Measurements from ENCODE around the gene ISCA2. TPM values are rescaled to one million over a fixed set of nuclear protein-coding genes. Genes with fewer than 3 reads are reported as not detected.
"Not testable (repeated sequence)": the region's sequence is repeated elsewhere in the genome, so short reads cannot be mapped to it uniquely, and the experiment has no call there.

The ISCA2 gene
- total and polyA plus RNA-seq, 2 donors (not counting 3 experiments of a cell fraction or from before 2014, with no cell fraction given): 22.6 to 25.7 TPM

DNA sequence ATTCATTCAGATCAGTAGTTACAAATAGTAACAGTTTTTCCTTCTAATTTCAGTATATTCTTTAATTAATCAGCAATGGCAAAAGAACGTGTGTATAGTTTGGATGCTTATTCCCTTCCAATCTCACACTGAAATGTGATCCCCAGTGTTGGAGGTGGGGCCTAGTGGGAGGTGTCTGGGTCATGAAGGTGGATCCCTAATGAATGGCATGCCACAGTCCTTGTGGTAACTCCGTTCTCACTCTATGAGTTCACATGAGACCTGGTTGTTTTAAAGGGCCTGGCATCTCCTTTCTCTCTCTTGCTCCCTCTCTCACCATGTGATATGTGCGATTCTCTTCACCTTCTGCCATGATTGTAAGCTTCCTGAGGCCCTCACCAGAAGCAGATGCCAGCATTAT lies 48.7 kb upstream of the ISCA2 start:
- no peak for FAIRE-seq
- BruUV-seq (replicated peaks): no TSS peak
- H3K4me1 ChIP-seq (ENCODE audit: control insufficient read depth, extremely low read depth, insufficient read depth, low read length): no peaks in the 10 kb centered on the region
- H2AFZ ChIP-seq (ENCODE audit: low read depth, low read length): no peak overlapping the region
- no peaks in the 10 kb centered on the region for H3K9me1 ChIP-seq (replicated peaks; ENCODE audit: control insufficient read depth, extremely low read depth, insufficient read depth, low read length)
- H3K4me2 ChIP-seq (ENCODE audit: insufficient read depth, low read length): no peak overlapping the region
- TF ChIP-seq JUN (IDR thresholded peaks at IDR 0.05; ENCODE audit: borderline replicate concordance, insufficient read depth, insufficient read length, low read depth): no peak
- no peak for TF ChIP-seq EZH2 (IDR thresholded peaks at IDR 0.05; ENCODE audit: borderline replicate concordance, low read depth, low read length, severe bottlenecking)
- no peak for TF ChIP-seq GATA2 (IDR thresholded peaks at IDR 0.05; ENCODE audit: insufficient read depth, insufficient read length, low read depth, low read length)
- no peak for TF ChIP-seq POLR2A (IDR thresholded peaks at IDR 0.05; ENCODE audit: low read depth, low read length)
- TF ChIP-seq MYC (IDR thresholded peaks at IDR 0.05; ENCODE audit: low read depth, low read length): no peak
- no peak for TF ChIP-seq CTCF (IDR thresholded peaks at IDR 0.05; ENCODE audit: extremely low read depth in 1 of 2, insufficient read depth in 1 of 2, low read depth in 1 of 2, low read length in 2 of 2)
- no peak for TF ChIP-seq POLR2AphosphoS5 (IDR thresholded peaks at IDR 0.05; ENCODE audit: insufficient read depth, low read depth, low read length)
- TF ChIP-seq FOS (IDR thresholded peaks at IDR 0.05; ENCODE audit: borderline replicate concordance, insufficient read depth, low read length): no peak
- TF ChIP-seq MAX (IDR thresholded peaks at IDR 0.05; ENCODE audit: insufficient read depth, insufficient read length): no peak
- H4K20me1 ChIP-seq (replicated peaks; ENCODE audit: control insufficient read depth, extremely low read depth, insufficient read depth, low read length): no peaks in the 10 kb centered on the region
- no peak overlapping the region for H3K9ac ChIP-seq (replicated peaks; ENCODE audit: extremely low read depth, insufficient read depth, low read length)
- ChIA-PET POLR2A (no interaction called here), CTCF (interaction anchor here (1.2 kb wide), 1 partner anchor 20 kb away, joined by 3 read pairs; no protein-coding TSS in a partner anchor)
- dilution Hi-C loops (cut with MboI; ENCODE audit: extremely low pct_ligation_motif_present, low sequenced_read_pairs) (no loop called here), intact Hi-C loops (cut with micrococcal nuclease) (no loop called here)
- H3K9me3 ChIP-seq (replicated peaks; ENCODE audit: control insufficient read depth, insufficient read depth, low read length): no peaks in the 10 kb centered on the region
- DNase-seq (ENCODE audit: low read depth, low spot score): no peak
- peaks cover 16 to 31% of the 10 kb centered on the region in 2 experiments for H3K27me3 ChIP-seq (ENCODE audit: control insufficient read depth in 2 of 2, insufficient read depth in 2 of 2, low read length in 2 of 2)
- H3K36me3 ChIP-seq (ENCODE audit: control insufficient read depth in 2 of 2, extremely low read depth in 1 of 2, insufficient read depth in 2 of 2, low read length in 2 of 2): no peaks in the 10 kb centered on the region
- no peak overlapping the region for H3K27ac ChIP-seq (ENCODE audit: insufficient read depth, low read depth, low read length)
- no peaks in the 10 kb centered on the region for H3K79me2 ChIP-seq (ENCODE audit: control insufficient read depth, insufficient read depth, low read length)
- H3K4me3 ChIP-seq (replicated peaks in 1 of 3; ENCODE audit: insufficient read depth in 1 of 3, low read depth in 1 of 3, low read length in 3 of 3): no peak overlapping the region

DNA sequence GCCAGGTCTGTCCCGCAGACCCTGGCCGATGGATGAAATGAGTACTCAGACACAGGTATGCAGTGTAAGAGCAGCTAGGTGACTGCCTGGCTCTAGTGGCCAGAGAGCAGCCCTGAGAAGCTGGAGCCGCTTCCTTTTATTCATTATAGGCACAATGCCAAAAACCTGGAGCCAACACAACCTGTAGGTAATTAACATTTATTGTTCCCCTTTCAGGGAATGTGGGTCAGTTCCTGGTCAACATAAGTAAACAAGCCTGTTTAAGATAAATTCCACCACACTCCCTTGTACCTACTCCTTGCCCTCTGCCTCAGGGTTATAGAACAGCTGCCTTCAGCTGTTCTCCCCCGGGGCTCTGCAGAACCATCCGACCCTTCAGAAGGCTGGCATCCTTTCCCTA lies 39.2 kb upstream of the ISCA2 start:
- FAIRE-seq; H3K36me3 ChIP-seq (ENCODE audit: control insufficient read depth in 2 of 2, extremely low read depth in 1 of 2, insufficient read depth in 2 of 2, low read length in 2 of 2); H3K4me3 ChIP-seq (replicated peaks in 1 of 3; ENCODE audit: insufficient read depth in 1 of 3, low read depth in 1 of 3, low read length in 3 of 3); H3K4me2 ChIP-seq (ENCODE audit: insufficient read depth, low read length); H3K79me2 ChIP-seq (ENCODE audit: control insufficient read depth, insufficient read depth, low read length); H3K9ac ChIP-seq (replicated peaks; ENCODE audit: extremely low read depth, insufficient read depth, low read length); H3K9me1 ChIP-seq (replicated peaks; ENCODE audit: control insufficient read depth, extremely low read depth, insufficient read depth, low read length); POLR2A ChIA-PET; H3K27ac ChIP-seq (ENCODE audit: insufficient read depth, low read depth, low read length); H2AFZ ChIP-seq (ENCODE audit: low read depth, low read length); H3K9me3 ChIP-seq (replicated peaks; ENCODE audit: control insufficient read depth, insufficient read depth, low read length); intact Hi-C loops (cut with micrococcal nuclease); BruUV-seq (replicated peaks); H3K4me1 ChIP-seq (ENCODE audit: control insufficient read depth, extremely low read depth, insufficient read depth, low read length); dilution Hi-C loops (cut with MboI; ENCODE audit: extremely low pct_ligation_motif_present, low sequenced_read_pairs); H4K20me1 ChIP-seq (replicated peaks; ENCODE audit: control insufficient read depth, extremely low read depth, insufficient read depth, low read length): not testable (repeated sequence)
- peak; percentile 35 for DNase-seq (ENCODE audit: low read depth, low spot score)
- peaks cover 3 to 12% of the 10 kb centered on the region in 2 experiments for H3K27me3 ChIP-seq (ENCODE audit: control insufficient read depth in 2 of 2, insufficient read depth in 2 of 2, low read length in 2 of 2)
- CTCF ChIA-PET: interaction anchor here (1.5 kb wide), 1 partner anchor 35 kb away, joined by 3 read pairs; no protein-coding TSS in a partner anchor
